GM12865 (cell line): ENCODE data around the gene SLC9A9.

Experiments
- DNase-seq: peaks from one replicate; pipeline ENCODE4 v3.0.0; 2010; ENCODE audit warnings: low read depth
- H3K4me3 ChIP-seq: 2 replicates; pipeline ENCODE4 v1.5.1; 2011; ENCODE audit warnings: mild to moderate bottlenecking, low read depth, low read length, control low read depth
- CTCF ChIP-seq: IDR thresholded peaks from 2 replicates; pipeline ENCODE4 v1.5.1; 2011; ENCODE audit warnings: low read length, control low read depth, low read depth, inconsistent platforms; ENCODE audit not compliant: insufficient read depth; ENCODE audit errors: missing control alignments

Gene SLC9A9

GRCh38 chr3:143258692-143259091 lies 589.6 kb downstream of the SLC9A9 start:
- H3K4me3 ChIP-seq: no peak overlapping the region
- no peak for TF ChIP-seq CTCF
- no peak for DNase-seq

- DNase-seq: no peak
These were observed 591.9 kb downstream of the SLC9A9 start for GRCh38 chr3:143256416-143256815.

GRCh38 chr3:143255739-143256138 lies 592.5 kb downstream of the SLC9A9 start:
- TF ChIP-seq CTCF: no peak
- H3K4me3 ChIP-seq: no peak overlapping the region
- no peak for DNase-seq

More at GRCh38 chr3:143256416-143256815, 591.9 kb downstream of the SLC9A9 start:
- H3K4me3 ChIP-seq: no peak overlapping the region
- TF ChIP-seq CTCF: no peak

- DNase-seq: no peak
- no peak for TF ChIP-seq CTCF
These were observed 595.3 kb downstream of the SLC9A9 start for GRCh38 chr3:143252931-143253330.

GRCh38 chr3:143249014-143249413 lies 599.3 kb downstream of the SLC9A9 start:
- DNase-seq: no peak
- no peak overlapping the region for H3K4me3 ChIP-seq
- TF ChIP-seq CTCF: no peak

More at GRCh38 chr3:143252931-143253330, 595.3 kb downstream of the SLC9A9 start:
- H3K4me3 ChIP-seq: no peak overlapping the region

GRCh38 chr3:143247073-143247472 lies 601.2 kb downstream of the SLC9A9 start:
- H3K4me3 ChIP-seq: no peak overlapping the region
- TF ChIP-seq CTCF: no peak
- DNase-seq: no peak

- DNase-seq: no peak
- no peak overlapping the region for H3K4me3 ChIP-seq
- no peak for TF ChIP-seq CTCF
These were observed 602.6 kb downstream of the SLC9A9 start for GRCh38 chr3:143245692-143246091.
